Measurements from ENCODE around the gene RNF10.

RNF10 gene

DNA sequence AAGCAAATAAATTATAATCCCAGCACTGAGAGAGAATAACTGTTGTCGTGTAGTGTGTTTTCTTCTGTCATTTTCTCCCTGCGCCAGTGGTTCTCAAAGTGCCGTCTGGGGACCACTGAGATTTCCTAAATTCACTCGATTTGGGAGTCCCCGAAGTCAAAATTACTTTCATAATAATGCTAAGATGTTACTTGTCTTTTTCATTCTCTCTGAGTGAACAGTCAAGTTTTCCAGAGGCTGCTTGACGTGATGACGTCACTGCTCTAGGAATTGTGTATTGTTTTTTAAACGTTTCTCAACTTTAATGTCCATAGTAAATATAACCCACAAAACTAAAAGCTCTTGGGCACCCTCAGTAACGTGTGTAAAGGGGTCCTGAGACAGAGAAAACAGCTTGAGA lies 47.8 kb downstream of the RNF10 start:
- TF ChIP-seq, protein P1, sequence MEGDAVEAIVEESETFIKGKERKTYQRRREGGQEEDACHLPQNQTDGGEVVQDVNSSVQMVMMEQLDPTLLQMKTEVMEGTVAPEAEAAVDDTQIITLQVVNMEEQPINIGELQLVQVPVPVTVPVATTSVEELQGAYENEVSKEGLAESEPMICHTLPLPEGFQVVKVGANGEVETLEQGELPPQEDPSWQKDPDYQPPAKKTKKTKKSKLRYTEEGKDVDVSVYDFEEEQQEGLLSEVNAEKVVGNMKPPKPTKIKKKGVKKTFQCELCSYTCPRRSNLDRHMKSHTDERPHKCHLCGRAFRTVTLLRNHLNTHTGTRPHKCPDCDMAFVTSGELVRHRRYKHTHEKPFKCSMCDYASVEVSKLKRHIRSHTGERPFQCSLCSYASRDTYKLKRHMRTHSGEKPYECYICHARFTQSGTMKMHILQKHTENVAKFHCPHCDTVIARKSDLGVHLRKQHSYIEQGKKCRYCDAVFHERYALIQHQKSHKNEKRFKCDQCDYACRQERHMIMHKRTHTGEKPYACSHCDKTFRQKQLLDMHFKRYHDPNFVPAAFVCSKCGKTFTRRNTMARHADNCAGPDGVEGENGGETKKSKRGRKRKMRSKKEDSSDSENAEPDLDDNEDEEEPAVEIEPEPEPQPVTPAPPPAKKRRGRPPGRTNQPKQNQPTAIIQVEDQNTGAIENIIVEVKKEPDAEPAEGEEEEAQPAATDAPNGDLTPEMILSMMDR (IDR thresholded peaks at IDR 0.05; ENCODE audit: low read depth, low read length): no peak
- DNase-seq (ENCODE audit: extremely low read depth, low read depth): no peak

- DNase-seq (ENCODE audit: extremely low read depth, low read depth): peak; percentile 15
- TF ChIP-seq, protein P1 (IDR thresholded peaks at IDR 0.05; ENCODE audit: low read depth, low read length): peak; percentile 91
Observed at GRCh38 chr12:120583478-120584030, 49.4 kb downstream of the RNF10 start.

- no peak for DNase-seq (ENCODE audit: extremely low read depth, low read depth)
- TF ChIP-seq, protein P1 (IDR thresholded peaks at IDR 0.05; ENCODE audit: low read depth, low read length): peak; percentile 25
Observed at GRCh38 chr12:120584343-120585149, 50.4 kb downstream of the RNF10 start.

DNA sequence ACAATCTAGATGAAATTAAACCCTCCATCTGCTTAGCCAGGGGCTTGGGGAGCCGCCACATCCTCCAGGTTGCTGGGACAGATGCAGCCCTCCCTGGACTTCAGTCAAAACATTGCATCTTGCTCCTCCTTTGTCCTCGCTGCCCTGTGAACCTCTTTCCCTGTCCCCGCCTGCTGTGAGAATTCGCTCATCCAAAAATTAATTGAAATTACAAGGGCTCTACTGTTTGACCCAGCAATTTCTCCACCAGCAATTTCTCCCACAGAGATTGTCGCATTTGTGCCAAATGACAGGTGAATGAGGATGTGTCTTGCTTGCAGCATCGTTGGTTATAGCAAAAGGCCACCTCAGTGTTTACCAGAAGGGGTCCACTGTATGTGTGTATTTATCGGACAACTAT lies 52.0 kb downstream of the RNF10 start:
- no peak for DNase-seq (ENCODE audit: extremely low read depth, low read depth)
- TF ChIP-seq, protein P1 (IDR thresholded peaks at IDR 0.05; ENCODE audit: low read depth, low read length): no peak

DNA sequence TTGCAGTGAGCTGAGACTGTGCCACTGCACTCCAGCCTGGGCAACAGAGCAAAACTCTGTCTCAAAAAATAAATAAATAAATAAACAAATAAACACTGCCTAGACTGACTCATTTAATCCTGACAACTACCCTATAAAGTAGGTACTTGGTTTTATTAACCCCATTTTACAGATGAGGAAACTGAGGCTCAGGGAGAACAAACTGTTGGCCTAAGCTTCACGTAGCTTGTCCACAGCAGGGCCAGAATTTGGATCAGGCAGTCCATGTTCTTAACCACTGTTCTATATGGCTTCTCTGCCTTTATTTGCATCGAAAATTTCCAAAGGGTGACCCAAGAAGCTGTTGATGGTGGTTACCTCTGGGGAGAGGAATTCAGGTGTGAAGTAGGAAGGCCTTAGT lies 52.7 kb downstream of the RNF10 start:
- DNase-seq (ENCODE audit: extremely low read depth, low read depth): no peak
- TF ChIP-seq, protein P1 (IDR thresholded peaks at IDR 0.05; ENCODE audit: low read depth, low read length): no peak

DNA sequence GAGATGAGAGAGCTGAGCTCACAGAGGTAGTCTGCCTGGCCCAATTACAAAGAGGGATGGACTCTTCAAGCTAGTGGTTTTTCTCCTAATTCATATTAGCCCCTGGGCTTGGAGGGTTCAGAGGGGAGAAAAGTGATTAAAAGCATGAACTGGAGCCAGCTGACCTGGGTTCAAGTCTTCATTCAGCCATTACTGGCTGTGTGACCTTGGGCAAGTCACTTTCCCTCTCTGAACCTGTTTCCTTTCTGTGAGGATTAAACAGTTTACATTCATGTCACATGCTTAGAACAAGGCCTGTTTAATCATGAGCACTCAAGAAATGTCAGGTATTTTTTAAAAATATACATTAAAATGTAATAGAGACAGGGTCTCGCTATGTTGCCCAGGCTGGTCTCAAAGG lies 54.2 kb downstream of the RNF10 start:
- no peak for DNase-seq (ENCODE audit: extremely low read depth, low read depth)
- TF ChIP-seq, protein P1 (IDR thresholded peaks at IDR 0.05; ENCODE audit: low read depth, low read length): no peak
